ENCODE data around the gene MTFP1. TPM values are rescaled to one million over a fixed set of nuclear protein-coding genes. Genes with fewer than 3 reads are reported as not detected.

MTFP1 gene
- total and polyA plus RNA-seq, 2 donors (not counting 1 experiment from before 2014, with no cell fraction given): 11.8 to 18.4 TPM

GRCh38 chr22:30423959-30424533 lies 1.5 kb upstream of the MTFP1 start:
- H2AFZ ChIP-seq (ENCODE audit: insufficient read depth, low read depth, low read length, poor library complexity, severe bottlenecking): peak overlapping the region; percentile 96
- Mint-ChIP-seq H3K4me3 (peak overlapping the region; percentile 99), H3K27me3 (no peaks in the 10 kb centered on the region), H3K9me3 (ENCODE audit: insufficient read depth) (no peaks in the 10 kb centered on the region), H3K27ac (peak overlapping the region; percentile 100), H3K4me1 (peaks cover 48% of the 10 kb centered on the region)
- WGBS (ENCODE audit: insufficient coverage): 1% methylated on average over 22 of the region's 31 CpGs
- H3K36me3 ChIP-seq (replicated peaks in 1 of 2; ENCODE audit: control extremely low read depth in 1 of 2, control insufficient read depth in 1 of 2, extremely low read depth in 1 of 2, insufficient read depth in 2 of 2, low read length in 1 of 2): peaks cover 0 to 2% of the 10 kb centered on the region in 2 experiments
- H3K9me3 ChIP-seq (ENCODE audit: control extremely low read depth in 1 of 3, control insufficient read depth in 2 of 3, insufficient read depth in 1 of 3, low read length in 2 of 3): peaks cover 0 to 8% (median 0%) of the 10 kb centered on the region in 3 donors
- H3K9ac ChIP-seq (ENCODE audit: low read length): peak overlapping the region; percentile 91
- intact Hi-C loops (cut with micrococcal nuclease): loop anchor here (1.0 to 10.0 kb wide), 9 partner anchors 33 to 1539 kb away; partner anchors contain the start of genes MORC2, OSM, PIK3IP1 and TBC1D10A
- POLR2A ChIA-PET: interaction anchor here (0.6 to 2.4 kb wide), 9 partner anchors 10 to 135 kb away, joined by 3 to 16 read pairs (median 4); partner anchors contain the start of genes CASTOR1, CCDC157 and SF3A1
- peak overlapping the region; percentile 91 for H3K4me2 ChIP-seq (replicated peaks; ENCODE audit: low read depth, low read length, poor library complexity, severe bottlenecking)
- H3K4me1 ChIP-seq (ENCODE audit: control insufficient read depth in 2 of 2, insufficient read depth in 2 of 2, low read length in 2 of 2): peaks cover 22 to 40% of the 10 kb centered on the region in 2 donors
- TF ChIP-seq EZH2 (IDR thresholded peaks at IDR 0.05; ENCODE audit: borderline replicate concordance, insufficient read depth, low read depth, low read length, poor library complexity, severe bottlenecking) (no peak), CTCF (IDR thresholded peaks at IDR 0.05) (no peak)
- no peaks in the 10 kb centered on the region for H3K27me3 ChIP-seq (replicated peaks in 1 of 4; ENCODE audit: control extremely low read depth in 1 of 4, control insufficient read depth in 3 of 4, insufficient read depth in 4 of 4, low read length in 3 of 4)
- H3K27ac ChIP-seq (ENCODE audit: low read length in 2 of 2): peak overlapping the region; percentile 78 to 89
- peaks cover 11% of the 10 kb centered on the region for H3K79me2 ChIP-seq (ENCODE audit: control insufficient read depth, insufficient read depth, low read length)
- peak; percentile 91 for ATAC-seq (ENCODE audit: low read depth)
- CTCF ChIA-PET: interaction anchor here (0.9 to 7.0 kb wide), 17 partner anchors 9 to 211 kb away, joined by 3 to 94 read pairs (median 4); partner anchors contain the start of genes CASTOR1, CCDC157, RNF215 and SF3A1
- H4K20me1 ChIP-seq (ENCODE audit: control insufficient read depth, insufficient read depth, low read length, poor library complexity, severe bottlenecking): no peaks in the 10 kb centered on the region
- peak; percentile 99 for DNase-seq
- peak overlapping the region; percentile 54 to 84 (median 76) for H3K4me3 ChIP-seq (ENCODE audit: control extremely low read depth in 1 of 5, extremely low read depth in 1 of 5, insufficient read depth in 1 of 5, low read depth in 2 of 5, low read length in 4 of 5)

Data from B cell (primary cell).